Measurements from ENCODE around the gene UBAC1. TPM values are rescaled to one million over a fixed set of nuclear protein-coding genes. Genes with fewer than 3 reads are reported as not detected.
"Not testable (repeated sequence)": the region's sequence is repeated elsewhere in the genome, so short reads cannot be mapped to it uniquely, and the experiment has no call there.

UBAC1 gene
- total and polyA plus RNA-seq, 4 donors: 16.2 to 115 (median 16.4) TPM

DNA sequence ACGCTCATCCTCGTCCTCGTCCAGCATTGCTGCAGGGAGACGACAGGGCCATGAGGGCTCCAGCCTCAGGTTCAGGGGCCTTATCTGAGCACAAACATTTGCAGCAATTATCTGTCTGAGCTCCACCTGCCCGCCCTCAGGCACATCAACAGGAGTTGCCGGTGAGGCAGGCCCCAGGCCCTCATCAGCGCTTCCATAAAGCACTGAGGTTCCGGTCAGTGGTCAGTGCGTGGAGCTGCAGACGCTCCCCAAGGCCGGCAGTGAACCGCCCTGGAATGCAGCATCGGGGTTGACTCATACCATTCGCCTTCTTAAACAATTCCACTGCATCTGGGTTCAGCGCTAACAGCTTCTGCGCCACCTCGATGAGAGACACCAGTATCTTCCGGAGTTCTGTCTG is 15.2 kb downstream of the UBAC1 start:
- H3K9me3 ChIP-seq (ENCODE audit: control insufficient read depth in 4 of 4, low read length in 3 of 4): no peaks in the 10 kb centered on the region
- no peak overlapping the region for H3K4me3 ChIP-seq (ENCODE audit: low read depth in 1 of 3, low read length in 3 of 3)
- no peaks in the 10 kb centered on the region for H3K27me3 ChIP-seq (ENCODE audit: control insufficient read depth in 4 of 4, insufficient read depth in 4 of 4, low read length in 3 of 4)
- peaks cover 15 to 54% (median 36%) of the 10 kb centered on the region in 4 donors for H3K36me3 ChIP-seq (ENCODE audit: control insufficient read depth in 4 of 4, insufficient read depth in 3 of 4, low read depth in 1 of 4, low read length in 3 of 4)
- 95% methylated on average over 18 of the region's 18 CpGs for WGBS
- H3K4me1 ChIP-seq (ENCODE audit: control insufficient read depth in 4 of 4, insufficient read depth in 4 of 4, low read length in 3 of 4): no peaks in the 10 kb centered on the region
- DNase-seq (ENCODE audit: low spot score): no peak
- H3K27ac ChIP-seq (ENCODE audit: low read depth in 1 of 2, low read length in 2 of 2): no peak overlapping the region
- TF ChIP-seq EGR1 (IDR thresholded peaks at IDR 0.05; ENCODE audit: low read depth in 2 of 2) (no peak), TAF1 (conservative IDR thresholded peaks at IDR 0.05) (no peak), RAD21 (IDR thresholded peaks at IDR 0.05) (no peak), RXRA (IDR thresholded peaks at IDR 0.05) (no peak), GABPA (IDR thresholded peaks at IDR 0.05 in 1 of 2, conservative IDR thresholded peaks at IDR 0.05 in 1 of 2) (no peak), FOXA2 (IDR thresholded peaks at IDR 0.05) (no peak), NR2F2 (IDR thresholded peaks at IDR 0.05) (no peak)
- TF ChIP-seq, protein P1, sequence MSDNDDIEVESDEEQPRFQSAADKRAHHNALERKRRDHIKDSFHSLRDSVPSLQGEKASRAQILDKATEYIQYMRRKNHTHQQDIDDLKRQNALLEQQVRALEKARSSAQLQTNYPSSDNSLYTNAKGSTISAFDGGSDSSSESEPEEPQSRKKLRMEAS (IDR thresholded peaks at IDR 0.05): no peak
- TF ChIP-seq, protein P2, sequence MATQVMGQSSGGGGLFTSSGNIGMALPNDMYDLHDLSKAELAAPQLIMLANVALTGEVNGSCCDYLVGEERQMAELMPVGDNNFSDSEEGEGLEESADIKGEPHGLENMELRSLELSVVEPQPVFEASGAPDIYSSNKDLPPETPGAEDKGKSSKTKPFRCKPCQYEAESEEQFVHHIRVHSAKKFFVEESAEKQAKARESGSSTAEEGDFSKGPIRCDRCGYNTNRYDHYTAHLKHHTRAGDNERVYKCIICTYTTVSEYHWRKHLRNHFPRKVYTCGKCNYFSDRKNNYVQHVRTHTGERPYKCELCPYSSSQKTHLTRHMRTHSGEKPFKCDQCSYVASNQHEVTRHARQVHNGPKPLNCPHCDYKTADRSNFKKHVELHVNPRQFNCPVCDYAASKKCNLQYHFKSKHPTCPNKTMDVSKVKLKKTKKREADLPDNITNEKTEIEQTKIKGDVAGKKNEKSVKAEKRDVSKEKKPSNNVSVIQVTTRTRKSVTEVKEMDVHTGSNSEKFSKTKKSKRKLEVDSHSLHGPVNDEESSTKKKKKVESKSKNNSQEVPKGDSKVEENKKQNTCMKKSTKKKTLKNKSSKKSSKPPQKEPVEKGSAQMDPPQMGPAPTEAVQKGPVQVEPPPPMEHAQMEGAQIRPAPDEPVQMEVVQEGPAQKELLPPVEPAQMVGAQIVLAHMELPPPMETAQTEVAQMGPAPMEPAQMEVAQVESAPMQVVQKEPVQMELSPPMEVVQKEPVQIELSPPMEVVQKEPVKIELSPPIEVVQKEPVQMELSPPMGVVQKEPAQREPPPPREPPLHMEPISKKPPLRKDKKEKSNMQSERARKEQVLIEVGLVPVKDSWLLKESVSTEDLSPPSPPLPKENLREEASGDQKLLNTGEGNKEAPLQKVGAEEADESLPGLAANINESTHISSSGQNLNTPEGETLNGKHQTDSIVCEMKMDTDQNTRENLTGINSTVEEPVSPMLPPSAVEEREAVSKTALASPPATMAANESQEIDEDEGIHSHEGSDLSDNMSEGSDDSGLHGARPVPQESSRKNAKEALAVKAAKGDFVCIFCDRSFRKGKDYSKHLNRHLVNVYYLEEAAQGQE (IDR thresholded peaks at IDR 0.05): no peak
- H3K9ac ChIP-seq (ENCODE audit: low read depth in 1 of 2, low read length in 2 of 2): no peak overlapping the region

DNA sequence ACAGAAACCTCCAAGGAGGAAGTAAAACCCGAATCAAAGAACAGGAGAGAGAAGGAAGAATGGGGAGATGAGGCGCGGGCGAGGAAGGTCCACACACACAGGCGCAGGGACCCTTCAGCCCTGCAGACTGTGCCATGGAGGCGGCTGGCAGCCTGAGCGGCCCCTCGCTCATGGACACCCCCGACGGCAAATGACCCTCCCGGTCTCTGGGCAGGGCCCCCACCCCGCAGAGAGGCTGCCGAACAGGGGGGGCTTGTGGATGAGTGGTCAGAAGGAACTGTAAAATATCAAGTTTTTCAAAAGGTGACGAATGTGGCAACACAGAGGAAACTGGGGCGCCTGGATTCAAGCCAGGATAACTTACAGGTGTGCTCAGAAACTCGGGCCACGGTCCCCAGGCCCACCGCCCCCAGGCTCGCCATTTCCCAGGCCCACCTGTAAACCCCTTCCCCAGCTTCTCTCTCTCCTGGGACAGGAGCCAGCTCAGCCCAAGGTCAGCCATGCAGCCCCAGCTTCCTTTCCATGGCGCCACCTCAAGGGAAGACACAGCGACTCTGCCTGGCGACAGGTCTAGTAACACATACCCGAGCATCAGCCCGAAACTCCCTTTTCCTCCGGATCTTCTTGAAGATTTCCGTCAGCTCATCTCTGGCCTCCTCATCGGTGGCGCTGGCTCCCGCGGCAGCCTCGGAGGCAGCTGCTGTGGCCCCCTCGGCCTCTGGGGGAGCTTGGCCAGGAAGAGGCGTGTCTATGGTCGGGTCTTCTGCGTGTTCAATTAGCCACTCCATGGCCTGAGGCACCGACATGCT is 16.5 kb downstream of the UBAC1 start:
- 94% methylated on average over 36 of the region's 36 CpGs for whole genome bisulfite sequencing
- Histone ChIP-seq H3K27me3 (ENCODE audit: control insufficient read depth in 4 of 4, insufficient read depth in 4 of 4, low read length in 3 of 4) (no peaks in the 10 kb centered on the region), H3K27ac (ENCODE audit: low read depth in 1 of 2, low read length in 2 of 2) (no peak overlapping the region), H3K9me3 (ENCODE audit: control insufficient read depth in 4 of 4, low read length in 3 of 4) (no peaks in the 10 kb centered on the region), H3K4me1 (ENCODE audit: control insufficient read depth in 4 of 4, insufficient read depth in 4 of 4, low read length in 3 of 4) (no peaks in the 10 kb centered on the region), H3K9ac (ENCODE audit: low read depth in 1 of 2, low read length in 2 of 2) (no peak overlapping the region), H3K4me3 (ENCODE audit: low read depth in 1 of 3, low read length in 3 of 3) (no peak overlapping the region), H3K36me3 (ENCODE audit: control insufficient read depth in 4 of 4, insufficient read depth in 3 of 4, low read depth in 1 of 4, low read length in 3 of 4) (peaks cover 15 to 51% (median 34%) of the 10 kb centered on the region in 4 donors)
- TF ChIP-seq FOXA2 (IDR thresholded peaks at IDR 0.05): no peak
- no peak for TF ChIP-seq RAD21 (IDR thresholded peaks at IDR 0.05)
- TF ChIP-seq TAF1 (conservative IDR thresholded peaks at IDR 0.05): no peak
- TF ChIP-seq, protein P3, sequence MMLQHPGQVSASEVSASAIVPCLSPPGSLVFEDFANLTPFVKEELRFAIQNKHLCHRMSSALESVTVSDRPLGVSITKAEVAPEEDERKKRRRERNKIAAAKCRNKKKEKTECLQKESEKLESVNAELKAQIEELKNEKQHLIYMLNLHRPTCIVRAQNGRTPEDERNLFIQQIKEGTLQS (IDR thresholded peaks at IDR 0.05): no peak
- no peak for TF ChIP-seq HNF4A (conservative IDR thresholded peaks at IDR 0.05)
- TF ChIP-seq, protein P2 (IDR thresholded peaks at IDR 0.05): no peak
- TF ChIP-seq YY1 (IDR thresholded peaks at IDR 0.05): no peak
- no peak for DNase-seq (ENCODE audit: low spot score)

DNA sequence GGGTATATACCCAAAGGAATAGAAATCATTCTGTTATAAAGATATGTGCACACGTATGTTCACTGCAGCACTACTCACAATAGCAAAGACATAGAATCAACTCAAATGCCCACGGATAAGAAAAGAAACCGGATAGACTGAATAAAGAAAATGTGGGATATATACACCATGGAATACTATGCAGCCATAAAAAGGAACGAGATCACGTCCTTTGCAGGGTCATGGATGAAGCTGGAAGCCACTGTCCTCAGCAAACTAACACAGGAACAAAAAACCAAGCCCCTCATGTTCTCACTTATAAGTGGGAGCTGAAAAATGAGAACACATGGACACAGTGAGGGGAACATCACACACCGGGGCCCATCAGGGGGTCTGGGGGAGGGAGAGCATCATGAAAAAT is 17.6 kb downstream of the UBAC1 start:
- H3K27me3 ChIP-seq (ENCODE audit: control insufficient read depth in 4 of 4, insufficient read depth in 4 of 4, low read length in 3 of 4); H3K9me3 ChIP-seq (ENCODE audit: control insufficient read depth in 4 of 4, low read length in 3 of 4); H3K27ac ChIP-seq (ENCODE audit: low read depth in 1 of 2, low read length in 2 of 2); H3K4me1 ChIP-seq (ENCODE audit: control insufficient read depth in 4 of 4, insufficient read depth in 4 of 4, low read length in 3 of 4); H3K4me3 ChIP-seq (ENCODE audit: low read depth in 1 of 3, low read length in 3 of 3); H3K9ac ChIP-seq (ENCODE audit: low read depth in 1 of 2, low read length in 2 of 2); DNase-seq (ENCODE audit: low spot score): not testable (repeated sequence)
- 98% methylated on average over 6 of the region's 6 CpGs for whole genome bisulfite sequencing
- peaks cover 15 to 56% (median 35%) of the 10 kb centered on the region in 4 donors for H3K36me3 ChIP-seq (ENCODE audit: control insufficient read depth in 4 of 4, insufficient read depth in 3 of 4, low read depth in 1 of 4, low read length in 3 of 4)

Data from liver (tissue), 9 donors.